Measurements from ENCODE around the gene CUTA. TPM values are rescaled to one million over a fixed set of nuclear protein-coding genes. Genes with fewer than 3 reads are reported as not detected.

CUTA gene
- total and polyA plus RNA-seq, 7 donors: 102 to 193 (median 136) TPM

DNA sequence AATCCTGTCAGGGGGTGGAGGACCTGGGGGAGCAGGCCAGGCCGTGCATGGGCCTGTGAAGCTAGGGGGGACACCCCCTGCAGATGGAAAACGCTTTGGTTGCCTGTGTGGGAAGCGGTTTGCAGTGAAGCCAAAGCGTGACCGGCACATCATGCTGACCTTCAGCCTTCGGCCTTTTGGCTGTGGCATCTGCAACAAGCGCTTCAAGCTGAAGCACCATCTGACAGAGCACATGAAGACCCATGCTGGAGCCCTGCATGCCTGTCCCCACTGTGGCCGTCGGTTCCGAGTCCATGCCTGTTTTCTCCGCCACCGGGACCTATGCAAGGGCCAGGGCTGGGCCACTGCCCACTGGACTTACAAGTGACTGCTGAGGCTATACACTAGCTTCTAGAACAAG lies 38.2 kb upstream of the CUTA start:
- Histone ChIP-seq H3K36me3 (peaks cover 0 to 17% (median 2%) of the 10 kb centered on the region in 4 donors), H3K9me3 (no peaks in the 10 kb centered on the region), H3K4me3 (no peak overlapping the region), H3K27ac (no peak overlapping the region), H3K27me3 (no peaks in the 10 kb centered on the region), H3K4me1 (peaks cover 0 to 30% (median 20%) of the 10 kb centered on the region in 4 donors)
- 97 to 98% methylated on average over 12 of the region's 12 CpGs for WGBS, 2 donors
- intact Hi-C loops (cut with DNase I): no loop called here
- no peak for DNase-seq
- TF ChIP-seq, protein P1, sequence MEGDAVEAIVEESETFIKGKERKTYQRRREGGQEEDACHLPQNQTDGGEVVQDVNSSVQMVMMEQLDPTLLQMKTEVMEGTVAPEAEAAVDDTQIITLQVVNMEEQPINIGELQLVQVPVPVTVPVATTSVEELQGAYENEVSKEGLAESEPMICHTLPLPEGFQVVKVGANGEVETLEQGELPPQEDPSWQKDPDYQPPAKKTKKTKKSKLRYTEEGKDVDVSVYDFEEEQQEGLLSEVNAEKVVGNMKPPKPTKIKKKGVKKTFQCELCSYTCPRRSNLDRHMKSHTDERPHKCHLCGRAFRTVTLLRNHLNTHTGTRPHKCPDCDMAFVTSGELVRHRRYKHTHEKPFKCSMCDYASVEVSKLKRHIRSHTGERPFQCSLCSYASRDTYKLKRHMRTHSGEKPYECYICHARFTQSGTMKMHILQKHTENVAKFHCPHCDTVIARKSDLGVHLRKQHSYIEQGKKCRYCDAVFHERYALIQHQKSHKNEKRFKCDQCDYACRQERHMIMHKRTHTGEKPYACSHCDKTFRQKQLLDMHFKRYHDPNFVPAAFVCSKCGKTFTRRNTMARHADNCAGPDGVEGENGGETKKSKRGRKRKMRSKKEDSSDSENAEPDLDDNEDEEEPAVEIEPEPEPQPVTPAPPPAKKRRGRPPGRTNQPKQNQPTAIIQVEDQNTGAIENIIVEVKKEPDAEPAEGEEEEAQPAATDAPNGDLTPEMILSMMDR (IDR thresholded peaks at IDR 0.05): no peak
- TF ChIP-seq POLR2AphosphoS5 (IDR thresholded peaks at IDR 0.05): no peak
- TF ChIP-seq EP300 (IDR thresholded peaks at IDR 0.05): no peak
- no peak for TF ChIP-seq POLR2A (IDR thresholded peaks at IDR 0.05)

GRCh38 chr6:33455051-33455450 lies 37.1 kb upstream of the CUTA start:
- intact Hi-C loops (cut with DNase I): loop anchor here (2.0 kb wide), 1 partner anchor 64 kb away; the partner anchor contains the start of gene KIFC1
- WGBS, 2 donors: 43 to 51% methylated on average over 16 of the region's 16 CpGs
- Histone ChIP-seq H3K4me3 (peak overlapping the region; percentile 71 to 90 (median 76)), H3K4me1 (peaks cover 0 to 30% (median 20%) of the 10 kb centered on the region in 4 donors), H3K9me3 (no peaks in the 10 kb centered on the region), H3K36me3 (peaks cover 0 to 17% (median 2%) of the 10 kb centered on the region in 4 donors), H3K27ac (peak overlapping the region in 3 of 4 donors; percentile 81 to 88 (median 85)), H3K27me3 (no peaks in the 10 kb centered on the region)
- TF ChIP-seq EP300 (IDR thresholded peaks at IDR 0.05): no peak
- no peak for TF ChIP-seq POLR2A (IDR thresholded peaks at IDR 0.05)
- TF ChIP-seq POLR2AphosphoS5 (IDR thresholded peaks at IDR 0.05): no peak
- TF ChIP-seq, protein P1 (IDR thresholded peaks at IDR 0.05): no peak
- no peak for DNase-seq

DNA sequence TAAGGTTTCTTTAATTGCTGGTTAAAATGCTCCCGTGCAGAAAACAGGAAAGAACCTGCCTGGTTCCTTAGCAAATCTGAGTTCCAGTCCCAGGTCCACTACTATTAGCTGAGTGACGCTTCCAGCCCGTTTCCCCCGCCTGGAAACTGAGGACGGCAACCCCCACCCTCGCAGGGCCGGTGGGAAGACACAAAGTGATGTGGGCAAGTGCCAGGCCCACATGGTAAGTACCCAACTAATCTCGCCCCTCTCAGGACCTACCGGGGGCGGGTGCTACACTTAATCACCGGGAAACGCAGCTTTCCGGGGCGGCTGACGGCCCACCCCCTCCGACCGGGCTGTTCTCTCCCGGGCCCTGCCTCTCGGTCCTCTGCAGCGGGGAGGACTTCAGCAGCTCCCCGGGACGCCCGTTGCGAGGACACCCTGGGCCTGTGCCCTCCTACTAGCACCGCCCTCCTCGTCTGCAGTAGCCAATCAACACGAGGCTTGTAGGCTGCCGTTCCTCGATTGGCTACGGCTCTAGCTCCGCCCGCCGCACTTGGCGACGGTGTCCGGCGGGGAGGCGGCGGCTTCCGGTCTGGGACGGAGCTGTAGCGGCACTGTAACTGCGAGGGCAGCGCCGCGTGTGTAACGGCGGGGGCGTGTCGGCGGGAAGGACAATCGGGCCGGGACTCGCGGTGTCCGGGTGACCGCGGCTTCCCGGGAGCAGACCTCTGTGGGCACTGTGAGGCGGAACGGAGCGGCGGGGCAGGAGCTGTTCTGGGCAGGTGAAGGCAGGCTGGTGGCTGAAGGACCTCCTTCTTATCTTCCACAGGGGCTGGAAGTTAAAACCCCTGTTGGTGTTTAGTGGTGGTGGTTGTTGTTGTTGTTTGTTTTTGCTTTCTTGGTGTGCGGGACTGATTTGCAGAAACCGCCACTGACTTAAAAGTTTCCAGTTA lies 36.4 kb upstream of the CUTA start, which contains the start of gene ZBTB9:
TSS of gene ZBTB9 (plus strand) at position 568 of the 938 bp plus-strand sequence. CDS start 525 bp downstream, outside the sequence.
- peak; percentile 99 for DNase-seq
- 0% methylated on average over 65 of the region's 65 CpGs for WGBS, 2 donors
- intact Hi-C loops (cut with DNase I): loop anchor here (2.0 to 5.0 kb wide), 2 partner anchors 63 to 118 kb away; partner anchors contain the start of gene KIFC1
- TF ChIP-seq POLR2AphosphoS5 (IDR thresholded peaks at IDR 0.05): peak; percentile 94 to 96 (median 95)
- TF ChIP-seq, protein P1 (IDR thresholded peaks at IDR 0.05): no peak
- no peak for TF ChIP-seq EP300 (IDR thresholded peaks at IDR 0.05)
- TF ChIP-seq POLR2A (IDR thresholded peaks at IDR 0.05): peak; percentile 70 to 91
- no peaks in the 10 kb centered on the region for H3K27me3 ChIP-seq
- peaks cover 0 to 30% (median 20%) of the 10 kb centered on the region in 4 donors for H3K4me1 ChIP-seq
- H3K27ac ChIP-seq: peak within 1 kb of the TSS; percentile 81 to 88 (median 86)
- no peaks in the 10 kb centered on the region for H3K9me3 ChIP-seq
- H3K36me3 ChIP-seq: peaks cover 0 to 17% (median 2%) of the 10 kb centered on the region in 4 donors
- H3K4me3 ChIP-seq: peak within 1 kb of the TSS; percentile 71 to 90 (median 76)

GRCh38 chr6:33453393-33454008 lies 35.6 kb upstream of the CUTA start:
- DNase-seq: no peak
- WGBS, 2 donors: 1% methylated on average over 12 of the region's 12 CpGs

More at GRCh38 chr6:33453393-33454008, 35.6 kb upstream of the CUTA start:
- no peaks in the 10 kb centered on the region for H3K9me3 ChIP-seq
- H3K27ac ChIP-seq: peak overlapping the region; percentile 81 to 88 (median 86)
- TF ChIP-seq EP300 (IDR thresholded peaks at IDR 0.05): no peak
- TF ChIP-seq, protein P1 (IDR thresholded peaks at IDR 0.05): no peak
- TF ChIP-seq POLR2A (IDR thresholded peaks at IDR 0.05): no peak
- TF ChIP-seq POLR2AphosphoS5 (IDR thresholded peaks at IDR 0.05): no peak
- peaks cover 0 to 24% (median 4%) of the 10 kb centered on the region in 4 donors for H3K36me3 ChIP-seq
- no peaks in the 10 kb centered on the region for H3K27me3 ChIP-seq
- peaks cover 0 to 30% (median 20%) of the 10 kb centered on the region in 4 donors for H3K4me1 ChIP-seq
- intact Hi-C loops (cut with DNase I): loop anchor here (2.0 to 5.0 kb wide), 2 partner anchors 63 to 119 kb away; partner anchors contain the start of gene KIFC1
- peak overlapping the region; percentile 71 to 90 (median 76) for H3K4me3 ChIP-seq
